Large intestine (tissue), 3 donors: Measurements from ENCODE around the gene KLHL6. TPM values are rescaled to one million over a fixed set of nuclear protein-coding genes. Genes with fewer than 3 reads are reported as not detected.
A peak's percentile ranks its signal among the peaks of the same experiment; 100 is the strongest.
"Not testable (repeated sequence)": the region's sequence is repeated elsewhere in the genome, so short reads cannot be mapped to it uniquely, and the experiment has no call there.

Source experiments
- DNase-seq, 2 donors: peaks; one replicate each; pipeline versions ENCODE4 v3.0.0 to v3.0.0-alpha.2; 2013
- H3K27ac ChIP-seq: one replicate; pipeline ENCODE4 v1.5.1; 2013; ENCODE audit warnings: low read length
- H3K27me3 ChIP-seq: 2 replicates; pipeline ENCODE4 v1.6.1; 2013; ENCODE audit warnings: low read length; ENCODE audit not compliant: control insufficient read depth, insufficient read depth
- H3K36me3 ChIP-seq: 2 replicates; pipeline ENCODE4 v1.6.1; 2013; ENCODE audit warnings: low read length; ENCODE audit not compliant: control insufficient read depth, insufficient read depth
- H3K4me1 ChIP-seq: one replicate; pipeline ENCODE4 v1.6.1; 2013; ENCODE audit warnings: low read length; ENCODE audit not compliant: control insufficient read depth, insufficient read depth
- H3K4me3 ChIP-seq: one replicate; pipeline ENCODE4 v1.5.1; 2013; ENCODE audit warnings: low read length
- H3K9me3 ChIP-seq: one replicate; pipeline ENCODE4 v1.6.1; 2013; ENCODE audit warnings: mild to moderate bottlenecking, low read depth, low read length, moderate library complexity; ENCODE audit not compliant: control insufficient read depth
- WGBS: methylation state at CpG from one replicate; pipeline ENCODE4 v1.1.5; 2013; ENCODE audit warnings: low lambda C conversion rate; ENCODE audit not compliant: insufficient coverage; 5-methylcytosine and 5-hydroxymethylcytosine counted together
- polyA plus RNA-seq: library from polyadenylated mRNA; unstranded; fragments of 120-200 nt; gene quantifications from one replicate; pipeline ENCODE4 v1.2.1, GENCODE V29; 2013

Gene KLHL6
- polyA plus RNA-seq, 1 donor, result 2.5 TPM

GRCh38 chr3:183449791-183450190, 105.7 kb downstream of the KLHL6 start:
- Histone ChIP-seq H3K4me3 (no peak overlapping the region), H3K27ac (no peak overlapping the region), H3K9me3 (no peaks in the 10 kb centered on the region)

GRCh38 chr3:183449391-183449790, 106.1 kb downstream of the KLHL6 start:
- Histone ChIP-seq H3K36me3 (peaks cover 17% of the 10 kb centered on the region), H3K4me3 (no peak overlapping the region), H3K27me3 (no peaks in the 10 kb centered on the region), H3K4me1 (peaks cover 11% of the 10 kb centered on the region), H3K9me3 (no peaks in the 10 kb centered on the region), H3K27ac (no peak overlapping the region)
- WGBS, result no CpG with 5 or more reads among the region's 4 CpGs
- DNase-seq, result peak in 1 of 2 donors; percentile 16

More at GRCh38 chr3:183449791-183450190, 105.7 kb downstream of the KLHL6 start:
- DNase-seq, result no peak
- Histone ChIP-seq H3K36me3 (peaks cover 17% of the 10 kb centered on the region), H3K27me3 (no peaks in the 10 kb centered on the region), H3K4me1 (peaks cover 11% of the 10 kb centered on the region)
- WGBS, result no CpG with 5 or more reads among the region's 1 CpG

- no peak for DNase-seq
- WGBS, result 61% methylated on average over 3 of the region's 3 CpGs
Observed at GRCh38 chr3:183448369-183449128, 107.0 kb downstream of the KLHL6 start.

GRCh38 chr3:183447206-183448001, 108.1 kb downstream of the KLHL6 start:
- H3K36me3 ChIP-seq, result peaks cover 3% of the 10 kb centered on the region
- H3K9me3 ChIP-seq, result peaks cover 3% of the 10 kb centered on the region
- no peaks in the 10 kb centered on the region for H3K27me3 ChIP-seq
- WGBS, result no CpG with 5 or more reads among the region's 54 CpGs
- DNase-seq, result peak; percentile 92 to 97
- H3K4me3 ChIP-seq, result peak overlapping the region; percentile 84
- H3K27ac ChIP-seq, result peak overlapping the region; percentile 96
- peaks cover 11% of the 10 kb centered on the region for H3K4me1 ChIP-seq

More at GRCh38 chr3:183448369-183449128, 107.0 kb downstream of the KLHL6 start:
- H3K27ac ChIP-seq, result no peak overlapping the region
- H3K36me3 ChIP-seq, result peaks cover 10% of the 10 kb centered on the region
- H3K4me1 ChIP-seq, result peaks cover 11% of the 10 kb centered on the region
- no peaks in the 10 kb centered on the region for H3K9me3 ChIP-seq
- H3K27me3 ChIP-seq, result no peaks in the 10 kb centered on the region
- peak overlapping the region; percentile 84 for H3K4me3 ChIP-seq

GRCh38 chr3:183446838-183447205, 108.7 kb downstream of the KLHL6 start:
- Histone ChIP-seq H3K27ac (peak overlapping the region; percentile 96), H3K4me3 (peak overlapping the region; percentile 84), H3K36me3 (no peaks in the 10 kb centered on the region), H3K4me1 (peaks cover 11% of the 10 kb centered on the region), H3K9me3 (peaks cover 6% of the 10 kb centered on the region), H3K27me3 (no peaks in the 10 kb centered on the region)
- no peak for DNase-seq
- WGBS, result 90% methylated on average over 2 of the region's 2 CpGs

GRCh38 chr3:183444748-183445147, 110.8 kb downstream of the KLHL6 start:
- Histone ChIP-seq H3K4me3 (no peak overlapping the region), H3K4me1 (peaks cover 11% of the 10 kb centered on the region), H3K27me3 (no peaks in the 10 kb centered on the region), H3K36me3 (no peaks in the 10 kb centered on the region), H3K27ac (no peak overlapping the region), H3K9me3 (peaks cover 6% of the 10 kb centered on the region)
- no peak for DNase-seq
- WGBS, result no CpG with 5 or more reads among the region's 1 CpG

GRCh38 chr3:183443395-183444385, 111.8 kb downstream of the KLHL6 start:
- H3K27me3 ChIP-seq, result no peaks in the 10 kb centered on the region
- no peak for DNase-seq
- no peak overlapping the region for H3K4me3 ChIP-seq
- H3K4me1 ChIP-seq, result peaks cover under 1% of the 10 kb centered on the region
- H3K9me3 ChIP-seq, result peaks cover 6% of the 10 kb centered on the region
- no peak overlapping the region for H3K27ac ChIP-seq
- 85% methylated on average over 8 of the region's 10 CpGs for WGBS
- no peaks in the 10 kb centered on the region for H3K36me3 ChIP-seq

- Histone ChIP-seq H3K27ac (no peak overlapping the region), H3K27me3 (no peaks in the 10 kb centered on the region), H3K9me3 (peaks cover 6% of the 10 kb centered on the region), H3K36me3 (no peaks in the 10 kb centered on the region), H3K4me1 (no peaks in the 10 kb centered on the region), H3K4me3 (no peak overlapping the region)
- 80% methylated on average over 1 of the region's 1 CpG for WGBS
- DNase-seq, result no peak
Observed at GRCh38 chr3:183442994-183443393, 112.5 kb downstream of the KLHL6 start.

GRCh38 chr3:183440521-183440920, 115.0 kb downstream of the KLHL6 start:
- H3K9me3 ChIP-seq, H3K36me3 ChIP-seq, H3K27ac ChIP-seq, H3K4me1 ChIP-seq, DNase-seq, H3K27me3 ChIP-seq, H3K4me3 ChIP-seq: not testable (repeated sequence)
- no CpG with 5 or more reads among the region's 3 CpGs for WGBS

GRCh38 chr3:183439515-183439914, 116.0 kb downstream of the KLHL6 start:
- WGBS, result 100% methylated on average over 1 of the region's 3 CpGs
- Histone ChIP-seq H3K9me3 (peaks cover 6% of the 10 kb centered on the region), H3K27me3 (peaks cover 2% of the 10 kb centered on the region), H3K36me3 (no peaks in the 10 kb centered on the region), H3K4me1 (no peaks in the 10 kb centered on the region), H3K27ac (no peak overlapping the region), H3K4me3 (no peak overlapping the region)
- no peak for DNase-seq
